Panc1 (cell line): ENCODE data around the gene MLLT3. TPM values are rescaled to one million over a fixed set of nuclear protein-coding genes. Genes with fewer than 3 reads are reported as not detected.

Source experiments
- ATAC-seq: fragments of 200-7000 bp; cut with Tn5 transposase; 2 replicates; pipeline ENCODE4 v1.9.1; 2020; ENCODE audit warnings: mild to moderate bottlenecking, moderate library complexity
- BruUV-seq: library from RNA; stranded (reverse); fragments of 400-500 nt; replicated peaks from 2 replicates; lab custom pipeline; 2021; lab: Mats Ljungman, UMichigan
- CTCF ChIA-PET: fragments of 300-600 bp; sonication (Branson Sonifier 250); formaldehyde crosslinking; loops from one replicate; lab custom pipeline; 2022; ENCODE audit warnings: antibody characterized with exemption; lab: Charles Lee
- POLR2A ChIA-PET: fragments of 300-600 bp; sonication (Branson Sonifier 250); formaldehyde crosslinking; loops from one replicate; lab custom pipeline; 2022; ENCODE audit warnings: antibody characterized with exemption; lab: Charles Lee
- DNase-seq: peaks from one replicate; pipeline ENCODE4 v3.0.0-alpha.2; 2010; ENCODE audit warnings: low read depth, low spot score
- H3K27ac ChIP-seq: 2 replicates; pipeline ENCODE4 v1.5.1; 2011; ENCODE audit warnings: mild to moderate bottlenecking, low read length, inconsistent platforms
- H3K27me3 ChIP-seq: fragments of 200-500 bp; sonication (Bioruptor generic); 2 replicates; pipeline ENCODE4 v1.6.0; 2014; ENCODE audit warnings: low read length, inconsistent platforms; ENCODE audit not compliant: control insufficient read depth, insufficient read depth
- H3K36me3 ChIP-seq: fragments of 200-500 bp; sonication (Bioruptor generic); 2 replicates; pipeline ENCODE4 v1.5.1; 2014; ENCODE audit warnings: inconsistent platforms, mild to moderate bottlenecking, low read length, moderate library complexity; ENCODE audit not compliant: control insufficient read depth, insufficient read depth
- H3K4me1 ChIP-seq: 2 replicates; pipeline ENCODE4 v1.5.1; 2011; ENCODE audit warnings: inconsistent platforms, mild to moderate bottlenecking, low read length, moderate library complexity; ENCODE audit not compliant: control insufficient read depth, insufficient read depth
- H3K4me3 ChIP-seq, 2 experiments: 2 replicates each; pipeline ENCODE4 v1.5.1; 2011 to 2012; ENCODE audit warnings: low read depth in 2 of 2, low read length in 2 of 2, mild to moderate bottlenecking in 2 of 2, inconsistent platforms in 1 of 2, moderate library complexity in 1 of 2
- H3K9me3 ChIP-seq: fragments of 200-500 bp; sonication (Bioruptor generic); 2 replicates; pipeline ENCODE4 v1.5.1; 2014; ENCODE audit warnings: low read depth, mild to moderate bottlenecking, inconsistent platforms, low read length, moderate library complexity; ENCODE audit not compliant: control insufficient read depth, insufficient read depth
- POLR2AphosphoS5 ChIP-seq: IDR thresholded peaks from 2 replicates; pipeline ENCODE4 v1.6.1; 2012; ENCODE audit warnings: mild to moderate bottlenecking, low read depth, low read length, moderate library complexity
- SIN3A ChIP-seq: IDR thresholded peaks from 2 replicates; pipeline ENCODE4 v1.6.1; 2012; ENCODE audit warnings: low read depth, mild to moderate bottlenecking, low read length, moderate library complexity, borderline replicate concordance; ENCODE audit not compliant: insufficient read depth
- TCF7L2 ChIP-seq: IDR thresholded peaks from 2 replicates; pipeline ENCODE4 v1.6.1; 2011; ENCODE audit warnings: mild to moderate bottlenecking, low read depth, low read length, inconsistent platforms
- in situ Hi-C: cut with HindIII; loops from 2 replicates; pipeline ENCODE4 v1.10.0; 2016; ENCODE audit warnings: low sequenced_read_pairs, low pct_unique_long_range_greater_than_20kb
- intact Hi-C: fragments of 100-400 bp; cut with micrococcal nuclease; formaldehyde crosslinking; loops from one replicate; pipeline ENCODE4 v1.10.0; 2022; ENCODE audit not compliant: unreplicated experiment
- total RNA-seq: library from RNA; stranded (reverse); gene quantifications from one replicate; pipeline ENCODE4 v1.2.1, GENCODE V29; 2021; ENCODE audit not compliant: unreplicated experiment
- TF ChIP-seq, protein P1 (sequence below), 2 experiments: IDR thresholded peaks; 2 replicates each; pipeline ENCODE4 v1.6.1; 2011 to 2012; ENCODE audit warnings: low read depth in 2 of 2, control low read depth in 1 of 2, low read length in 1 of 2, mild to moderate bottlenecking in 1 of 2, moderate library complexity in 1 of 2; ENCODE audit not compliant: insufficient read depth in 1 of 2
- TF ChIP-seq, protein P2 (sequence below): fragments of 450-650 bp; IDR thresholded peaks from 2 replicates; pipeline ENCODE4 v1.5.1; 2017; ENCODE audit warnings: mild to moderate bottlenecking

MLLT3 gene
- total RNA-seq, 1 experiment from 2014 or later, result 0.49 TPM

DNA sequence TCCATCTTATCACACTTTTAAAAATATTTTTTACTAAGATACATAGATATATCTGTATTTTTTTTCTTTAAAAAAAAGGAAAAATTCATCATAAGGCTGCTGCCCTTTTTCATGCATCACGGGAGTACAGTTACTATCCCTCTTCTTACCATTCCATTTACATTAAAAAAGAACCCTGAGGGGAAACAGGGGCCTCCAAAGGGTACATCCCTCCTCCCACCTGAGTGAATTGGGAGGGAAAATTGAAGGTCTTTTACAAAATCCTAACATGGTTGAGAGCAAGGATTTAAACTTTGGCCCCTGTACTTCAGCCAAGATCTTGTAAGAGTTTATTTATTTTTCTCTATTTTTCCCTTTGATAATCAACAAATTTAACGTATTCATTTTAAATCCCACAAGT lies 319.2 kb downstream of the MLLT3 start:
- in situ Hi-C loops, result no loop called here
- DNase-seq (no peak), ATAC-seq (no peak)
- ChIA-PET POLR2A (no interaction called here), CTCF (no interaction called here)
- intact Hi-C loops, result no loop called here
- Histone ChIP-seq H3K27me3 (no peaks in the 10 kb centered on the region), H3K4me1 (no peaks in the 10 kb centered on the region), H3K9me3 (no peaks in the 10 kb centered on the region), H3K4me3 (no peak overlapping the region), H3K27ac (no peak overlapping the region), H3K36me3 (no peaks in the 10 kb centered on the region)
- TF ChIP-seq POLR2AphosphoS5 (no peak), TCF7L2 (no peak), SIN3A (no peak)
- TF ChIP-seq, protein P1, sequence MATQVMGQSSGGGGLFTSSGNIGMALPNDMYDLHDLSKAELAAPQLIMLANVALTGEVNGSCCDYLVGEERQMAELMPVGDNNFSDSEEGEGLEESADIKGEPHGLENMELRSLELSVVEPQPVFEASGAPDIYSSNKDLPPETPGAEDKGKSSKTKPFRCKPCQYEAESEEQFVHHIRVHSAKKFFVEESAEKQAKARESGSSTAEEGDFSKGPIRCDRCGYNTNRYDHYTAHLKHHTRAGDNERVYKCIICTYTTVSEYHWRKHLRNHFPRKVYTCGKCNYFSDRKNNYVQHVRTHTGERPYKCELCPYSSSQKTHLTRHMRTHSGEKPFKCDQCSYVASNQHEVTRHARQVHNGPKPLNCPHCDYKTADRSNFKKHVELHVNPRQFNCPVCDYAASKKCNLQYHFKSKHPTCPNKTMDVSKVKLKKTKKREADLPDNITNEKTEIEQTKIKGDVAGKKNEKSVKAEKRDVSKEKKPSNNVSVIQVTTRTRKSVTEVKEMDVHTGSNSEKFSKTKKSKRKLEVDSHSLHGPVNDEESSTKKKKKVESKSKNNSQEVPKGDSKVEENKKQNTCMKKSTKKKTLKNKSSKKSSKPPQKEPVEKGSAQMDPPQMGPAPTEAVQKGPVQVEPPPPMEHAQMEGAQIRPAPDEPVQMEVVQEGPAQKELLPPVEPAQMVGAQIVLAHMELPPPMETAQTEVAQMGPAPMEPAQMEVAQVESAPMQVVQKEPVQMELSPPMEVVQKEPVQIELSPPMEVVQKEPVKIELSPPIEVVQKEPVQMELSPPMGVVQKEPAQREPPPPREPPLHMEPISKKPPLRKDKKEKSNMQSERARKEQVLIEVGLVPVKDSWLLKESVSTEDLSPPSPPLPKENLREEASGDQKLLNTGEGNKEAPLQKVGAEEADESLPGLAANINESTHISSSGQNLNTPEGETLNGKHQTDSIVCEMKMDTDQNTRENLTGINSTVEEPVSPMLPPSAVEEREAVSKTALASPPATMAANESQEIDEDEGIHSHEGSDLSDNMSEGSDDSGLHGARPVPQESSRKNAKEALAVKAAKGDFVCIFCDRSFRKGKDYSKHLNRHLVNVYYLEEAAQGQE (IDR thresholded peaks at IDR 0.05; ENCODE audit: insufficient read depth in 1 of 2, low read depth in 2 of 2, low read length in 1 of 2), result no peak
- TF ChIP-seq, protein P2, sequence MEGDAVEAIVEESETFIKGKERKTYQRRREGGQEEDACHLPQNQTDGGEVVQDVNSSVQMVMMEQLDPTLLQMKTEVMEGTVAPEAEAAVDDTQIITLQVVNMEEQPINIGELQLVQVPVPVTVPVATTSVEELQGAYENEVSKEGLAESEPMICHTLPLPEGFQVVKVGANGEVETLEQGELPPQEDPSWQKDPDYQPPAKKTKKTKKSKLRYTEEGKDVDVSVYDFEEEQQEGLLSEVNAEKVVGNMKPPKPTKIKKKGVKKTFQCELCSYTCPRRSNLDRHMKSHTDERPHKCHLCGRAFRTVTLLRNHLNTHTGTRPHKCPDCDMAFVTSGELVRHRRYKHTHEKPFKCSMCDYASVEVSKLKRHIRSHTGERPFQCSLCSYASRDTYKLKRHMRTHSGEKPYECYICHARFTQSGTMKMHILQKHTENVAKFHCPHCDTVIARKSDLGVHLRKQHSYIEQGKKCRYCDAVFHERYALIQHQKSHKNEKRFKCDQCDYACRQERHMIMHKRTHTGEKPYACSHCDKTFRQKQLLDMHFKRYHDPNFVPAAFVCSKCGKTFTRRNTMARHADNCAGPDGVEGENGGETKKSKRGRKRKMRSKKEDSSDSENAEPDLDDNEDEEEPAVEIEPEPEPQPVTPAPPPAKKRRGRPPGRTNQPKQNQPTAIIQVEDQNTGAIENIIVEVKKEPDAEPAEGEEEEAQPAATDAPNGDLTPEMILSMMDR, result no peak
- no TSS peak for BruUV-seq

DNA sequence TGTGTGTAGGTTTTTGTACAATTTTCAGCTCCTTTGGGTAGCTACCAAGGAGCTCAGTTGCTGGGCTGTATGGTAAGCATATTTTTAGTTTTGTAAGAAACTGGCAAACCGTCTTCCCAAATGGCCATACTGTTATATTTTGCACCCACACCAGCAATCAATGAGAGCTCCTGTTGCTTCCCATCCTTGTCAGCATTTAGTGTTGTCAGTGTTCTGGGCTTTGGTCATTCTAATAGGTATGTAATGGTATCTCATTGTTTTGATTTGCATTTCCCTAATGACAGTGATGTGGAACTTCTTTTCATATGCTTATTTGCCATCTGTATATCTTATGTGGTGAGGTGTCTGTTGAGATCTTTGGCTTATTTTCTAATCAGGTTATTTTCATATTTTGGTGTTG lies 320.1 kb downstream of the MLLT3 start:
- TF ChIP-seq SIN3A (no peak), POLR2AphosphoS5 (no peak), TCF7L2 (no peak)
- TF ChIP-seq, protein P1 (IDR thresholded peaks at IDR 0.05; ENCODE audit: insufficient read depth in 1 of 2, low read depth in 2 of 2, low read length in 1 of 2), result no peak
- TF ChIP-seq, protein P2, result no peak
- no TSS peak for BruUV-seq
- no peaks in the 10 kb centered on the region for H3K4me1 ChIP-seq
- no peak for ATAC-seq
- ChIA-PET CTCF (no interaction called here), POLR2A (no interaction called here)
- in situ Hi-C loops (no loop called here), intact Hi-C loops (no loop called here)
- H3K4me3 ChIP-seq, result no peak overlapping the region
- no peaks in the 10 kb centered on the region for H3K27me3 ChIP-seq
- DNase-seq, result no peak
- H3K9me3 ChIP-seq, result no peaks in the 10 kb centered on the region
- H3K27ac ChIP-seq, result no peak overlapping the region
- H3K36me3 ChIP-seq, result no peaks in the 10 kb centered on the region
